HAP-1 (cell line): ENCODE data around the gene ZDHHC20.

Experiments used
- DNase-seq, 2 experiments: peaks; one replicate each; pipeline ENCODE4 v3.0.0-alpha.2; 2016 to 2020; ENCODE audit warnings: low spot score in 2 of 2
- H3K27me3 ChIP-seq: fragments of 250-450 bp; sonication (Bioruptor Pico); 2 replicates; pipeline ENCODE4 v1.5.1; 2020; ENCODE audit warnings: low read depth, mild to moderate bottlenecking, moderate library complexity
- H3K36me3 ChIP-seq: fragments of 250-450 bp; sonication (Bioruptor Pico); replicated peaks from 2 replicates; pipeline ENCODE4 v1.5.1; 2020; ENCODE audit warnings: mild to moderate bottlenecking
- H3K4me1 ChIP-seq: fragments of 250-450 bp; sonication (Bioruptor Pico); 2 replicates; pipeline ENCODE4 v1.5.1; 2020; ENCODE audit warnings: mild to moderate bottlenecking
- H3K4me3 ChIP-seq: fragments of 250-450 bp; sonication (Bioruptor Pico); 2 replicates; pipeline ENCODE4 v1.5.1; 2020; ENCODE audit warnings: mild to moderate bottlenecking, moderate library complexity
- H3K9me3 ChIP-seq: fragments of 250-450 bp; sonication (Bioruptor Pico); 2 replicates; pipeline ENCODE4 v1.5.1; 2020; ENCODE audit warnings: mild to moderate bottlenecking, moderate library complexity
- in situ Hi-C: fragments of 300-500 bp; cut with MboI; formaldehyde crosslinking; loops from 3 replicates; pipeline ENCODE4 v1.14.3; 2020; ENCODE audit warnings: low sequenced_read_pairs, inconsistent platforms, mixed read lengths

Gene ZDHHC20

DNA sequence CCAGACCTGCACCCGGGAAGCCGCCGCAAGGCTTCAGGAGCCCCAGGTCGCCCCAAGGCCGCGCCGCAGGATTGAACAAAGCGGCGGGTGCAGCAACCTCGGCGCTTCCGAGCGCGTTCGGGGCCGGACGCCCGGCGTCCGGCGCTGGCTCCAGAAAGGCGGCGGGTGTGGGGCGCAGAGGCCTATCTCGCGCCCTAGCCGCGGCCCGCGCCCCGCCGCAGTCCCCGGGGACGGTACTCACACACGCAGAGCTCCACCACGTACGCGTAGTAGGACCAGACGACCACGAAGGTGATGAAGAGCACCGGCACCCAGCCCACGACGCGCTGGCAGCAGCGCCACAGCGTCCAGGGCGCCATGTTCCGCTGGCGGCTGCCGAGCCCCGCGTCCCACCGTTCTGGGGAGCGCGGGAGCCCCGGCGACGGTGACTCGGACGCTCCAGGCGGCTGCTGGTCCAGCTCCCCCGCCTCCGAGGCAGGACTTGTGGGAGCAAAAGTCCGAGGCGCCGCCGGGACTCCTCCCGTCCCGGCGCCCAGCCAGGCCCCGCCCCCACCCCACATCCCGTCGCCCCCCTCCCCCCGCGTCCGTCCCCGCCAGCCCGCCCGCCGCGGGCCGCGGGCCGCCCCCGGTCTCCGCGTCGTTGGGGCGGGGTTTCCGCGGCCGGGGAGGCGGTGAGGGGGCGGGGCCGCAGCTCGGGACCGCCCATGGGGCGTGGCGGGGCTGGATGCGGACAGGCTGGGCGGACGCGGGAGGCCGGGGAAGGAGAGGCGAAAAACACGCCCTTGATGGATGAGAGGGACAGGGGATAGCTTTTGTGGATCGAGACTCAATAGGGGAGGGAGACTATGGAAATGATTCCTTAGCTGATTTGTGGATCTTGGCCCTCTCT is at the start of gene ZDHHC20:
Gene ZDHHC20 (minus strand): TSS at position 491 of the 889 bp plus-strand sequence. CDS start 132 bp downstream, at position 359.
- H3K4me1 ChIP-seq = peaks cover 11% of the 10 kb centered on the region

GRCh38 chr13:21504379-21504778 is 45.3 kb upstream of the ZDHHC20 start:
- Histone ChIP-seq H3K4me3 (no peak overlapping the region), H3K9me3 (no peaks in the 10 kb centered on the region), H3K36me3 (0 out of 2 replicates have a peak, but pooled peaks cover under 1% of the 10 kb centered on the region), H3K27me3 (no peaks in the 10 kb centered on the region), H3K4me1 (no peaks in the 10 kb centered on the region)
- in situ Hi-C loops = no loop called here
- DNase-seq = no peak

More for the DNA sequence above, at the start of gene ZDHHC20:
- peaks cover 2% of the 10 kb centered on the region for H3K9me3 ChIP-seq
- peak; percentile 79 to 94 for DNase-seq
- H3K36me3 ChIP-seq = no peaks in the 10 kb centered on the region
- no peaks in the 10 kb centered on the region for H3K27me3 ChIP-seq
- in situ Hi-C loops = no loop called here
- H3K4me3 ChIP-seq = peak within 1 kb of the TSS; percentile 85

DNA sequence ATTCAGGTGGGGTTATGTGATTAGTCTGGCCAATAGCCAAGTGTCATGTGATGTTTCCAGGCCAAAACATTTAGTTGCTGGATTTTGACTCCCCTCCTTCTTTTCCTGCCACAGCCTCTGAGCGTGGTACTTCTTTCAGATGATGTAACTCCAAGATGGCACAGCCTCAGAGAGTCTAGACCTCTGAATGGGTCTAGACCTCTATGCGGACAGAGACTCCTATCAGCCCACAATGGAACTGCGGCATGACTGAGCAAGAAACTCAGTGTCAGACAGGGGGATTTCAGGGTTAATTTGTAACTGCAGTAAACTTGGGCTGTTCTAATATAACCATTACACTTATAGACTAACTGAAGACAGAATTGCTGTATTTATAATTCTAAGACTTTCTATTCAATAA is 42.6 kb upstream of the ZDHHC20 start:
- DNase-seq = no peak
- no peaks in the 10 kb centered on the region for H3K9me3 ChIP-seq
- H3K4me3 ChIP-seq = no peak overlapping the region
- H3K4me1 ChIP-seq = no peaks in the 10 kb centered on the region
- no peaks in the 10 kb centered on the region for H3K27me3 ChIP-seq
- in situ Hi-C loops = no loop called here
- no peaks in the 10 kb centered on the region for H3K36me3 ChIP-seq

- no peak for DNase-seq
- Histone ChIP-seq H3K9me3 (peaks cover 5% of the 10 kb centered on the region; the same call in 1 of the 2 replicates), H3K27me3 (no peaks in the 10 kb centered on the region), H3K36me3 (no peaks in the 10 kb centered on the region), H3K4me1 (no peaks in the 10 kb centered on the region), H3K4me3 (no peak overlapping the region)
- in situ Hi-C loops = loop anchor here (25.0 kb wide), 1 partner anchor 374 kb away; no protein-coding TSS in a partner anchor
These were observed 27.2 kb upstream of the ZDHHC20 start for GRCh38 chr13:21486322-21486721.

GRCh38 chr13:21483748-21484147 is 24.6 kb upstream of the ZDHHC20 start:
- H3K27me3 ChIP-seq = no peaks in the 10 kb centered on the region
- in situ Hi-C loops = loop anchor here (5.0 to 25.0 kb wide), 2 partner anchors 371 to 541 kb away; no protein-coding TSS in a partner anchor
- H3K4me3 ChIP-seq = no peak overlapping the region
- no peak for DNase-seq
- peaks cover 5% of the 10 kb centered on the region; the same call in 1 of the 2 replicates for H3K9me3 ChIP-seq
- no peaks in the 10 kb centered on the region for H3K4me1 ChIP-seq
- no peaks in the 10 kb centered on the region for H3K36me3 ChIP-seq

DNA sequence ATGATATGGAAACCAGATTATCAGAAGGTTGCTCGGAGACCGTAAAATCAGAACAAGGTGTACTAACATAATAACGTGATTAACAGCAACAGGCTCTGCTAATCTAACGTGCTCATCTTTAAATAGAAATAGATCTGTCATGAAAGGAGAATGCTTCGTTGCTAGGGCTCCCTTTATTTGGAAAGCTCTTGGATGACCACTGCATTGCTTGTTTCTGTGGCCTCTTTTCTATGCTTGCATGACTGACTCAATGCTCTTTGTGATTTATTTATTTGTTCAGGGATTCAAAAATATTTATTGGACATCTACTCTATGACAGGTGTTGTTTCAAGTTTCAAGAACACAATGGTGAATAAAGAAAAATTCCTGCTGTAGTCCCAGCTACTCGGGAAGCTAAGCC is 22.3 kb upstream of the ZDHHC20 start:
- Histone ChIP-seq H3K4me1 (peaks cover 3% of the 10 kb centered on the region), H3K9me3 (no peaks in the 10 kb centered on the region), H3K36me3 (no peaks in the 10 kb centered on the region), H3K27me3 (no peaks in the 10 kb centered on the region), H3K4me3 (no peak overlapping the region)
- DNase-seq = no peak
- in situ Hi-C loops = loop anchor here (5.0 to 25.0 kb wide), 2 partner anchors 369 to 539 kb away; no protein-coding TSS in a partner anchor

DNA sequence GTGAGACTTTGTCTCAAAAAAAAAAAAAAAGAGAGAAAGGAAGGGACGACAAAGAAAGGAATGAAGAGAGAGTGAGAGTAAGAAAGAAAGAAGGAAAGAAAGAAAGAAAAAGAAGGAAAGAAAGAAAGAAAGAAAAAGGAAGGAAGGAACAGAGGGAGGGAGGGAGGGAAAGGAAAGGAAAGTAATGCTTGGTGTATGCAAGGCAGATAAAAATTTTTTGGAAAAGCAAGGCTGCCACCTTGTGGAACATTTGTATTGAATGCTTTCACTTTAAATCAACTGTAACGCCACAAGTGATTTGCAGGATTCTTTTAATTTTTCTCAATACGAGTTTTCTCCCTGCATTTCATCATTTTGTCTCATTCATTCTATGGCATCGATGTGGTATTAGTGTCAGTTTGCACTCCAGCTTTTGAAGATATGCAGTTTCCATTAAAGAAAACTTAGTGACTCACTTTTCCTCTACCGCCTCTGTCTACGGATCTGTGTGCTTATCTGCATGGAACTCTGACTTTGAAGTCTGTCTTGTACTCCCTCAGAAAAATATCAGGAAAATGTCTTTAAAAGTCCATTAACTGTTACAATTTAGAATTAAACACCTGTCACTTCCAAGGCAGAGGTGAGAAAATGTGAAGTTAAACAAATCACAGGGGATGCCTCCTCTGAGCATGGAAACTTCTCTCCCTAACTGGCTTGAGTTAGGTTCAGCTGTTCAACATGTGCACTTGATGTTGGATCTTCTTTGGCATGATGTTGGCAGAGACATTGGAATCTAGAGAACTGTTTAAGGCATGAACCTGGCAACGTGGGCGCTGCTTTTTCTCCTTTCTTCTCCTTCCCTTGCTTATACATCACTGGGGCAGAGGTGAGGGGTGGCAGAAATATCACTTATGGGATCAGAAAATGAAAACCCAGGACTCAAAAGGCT is 20.0 kb upstream of the ZDHHC20 start:
- peak; percentile 65 to 85 for DNase-seq
- no peaks in the 10 kb centered on the region for H3K9me3 ChIP-seq
- H3K27me3 ChIP-seq = no peaks in the 10 kb centered on the region
- in situ Hi-C loops = loop anchor here (5.0 to 25.0 kb wide), 2 partner anchors 182 to 367 kb away; no protein-coding TSS in a partner anchor
- no peaks in the 10 kb centered on the region for H3K36me3 ChIP-seq
- peaks cover 3% of the 10 kb centered on the region for H3K4me1 ChIP-seq
- H3K4me3 ChIP-seq = no peak overlapping the region

DNA sequence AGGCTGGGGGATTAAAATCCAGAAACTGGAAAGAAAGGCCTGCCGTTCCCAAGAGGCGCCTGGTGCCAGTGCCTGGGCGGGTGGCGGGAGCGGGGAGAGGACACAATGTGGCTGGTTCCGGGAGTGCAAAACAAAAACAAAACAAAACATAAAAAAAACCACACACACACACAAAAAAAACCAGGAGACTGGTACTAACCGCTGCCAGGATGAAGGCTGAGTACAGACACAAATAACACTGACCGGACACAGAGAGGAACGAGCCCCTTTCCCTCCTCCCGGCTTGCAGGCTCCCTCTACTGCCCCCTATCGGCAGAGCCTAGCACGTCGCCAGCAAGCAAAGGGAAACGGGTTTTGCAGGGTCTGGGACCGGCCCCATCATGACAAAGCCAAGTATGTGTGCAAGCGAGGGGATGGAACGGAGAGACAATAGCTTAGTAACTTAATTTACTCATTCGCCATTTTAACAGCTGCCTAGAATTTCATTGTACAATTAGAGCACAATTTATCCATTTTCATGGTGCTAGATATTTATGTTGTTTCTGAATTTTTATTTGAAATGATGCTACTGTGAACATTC is 17.9 kb upstream of the ZDHHC20 start:
- in situ Hi-C loops = loop anchor here (5.0 to 25.0 kb wide), 2 partner anchors 180 to 365 kb away; no protein-coding TSS in a partner anchor
- Histone ChIP-seq H3K4me1 (peaks cover 3% of the 10 kb centered on the region), H3K4me3 (peak overlapping the region; percentile 30), H3K36me3 (no peaks in the 10 kb centered on the region), H3K9me3 (no peaks in the 10 kb centered on the region), H3K27me3 (no peaks in the 10 kb centered on the region)
- DNase-seq = peak; percentile 74 to 93

- no peak for DNase-seq
- Histone ChIP-seq H3K27me3 (no peaks in the 10 kb centered on the region), H3K36me3 (no peaks in the 10 kb centered on the region), H3K4me3 (no peak overlapping the region), H3K4me1 (peaks cover 3% of the 10 kb centered on the region), H3K9me3 (peaks cover 6% of the 10 kb centered on the region; the same call in 1 of the 2 replicates)
- in situ Hi-C loops = loop anchor here (5.0 to 25.0 kb wide), 2 partner anchors 178 to 363 kb away; no protein-coding TSS in a partner anchor
These were observed 16.0 kb upstream of the ZDHHC20 start for GRCh38 chr13:21475115-21475514.

DNA sequence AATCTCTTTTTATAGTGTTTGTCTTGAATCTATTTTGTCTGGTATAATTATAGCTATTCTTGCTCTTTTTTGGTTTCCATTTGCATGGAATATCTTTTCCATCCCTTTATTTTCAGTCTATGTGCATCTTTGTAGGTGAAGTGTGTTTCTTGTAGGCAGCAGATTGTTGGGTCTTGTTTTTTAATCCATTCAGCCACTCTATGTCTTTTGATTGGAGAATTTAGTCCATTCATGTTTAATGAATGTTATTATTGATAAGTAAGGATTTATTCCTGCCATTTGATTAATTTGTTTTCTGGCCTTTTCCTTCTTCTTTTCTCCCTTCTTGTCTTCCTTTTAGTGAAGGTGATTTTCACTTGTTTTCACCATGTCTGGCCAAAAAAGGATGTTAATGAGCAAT is 11.7 kb upstream of the ZDHHC20 start:
- DNase-seq = no peak
- H3K4me1 ChIP-seq = no peaks in the 10 kb centered on the region
- peaks cover 6% of the 10 kb centered on the region; the same call in 1 of the 2 replicates for H3K9me3 ChIP-seq
- no peaks in the 10 kb centered on the region for H3K27me3 ChIP-seq
- no peaks in the 10 kb centered on the region for H3K36me3 ChIP-seq
- in situ Hi-C loops = no loop called here
- H3K4me3 ChIP-seq = no peak overlapping the region

GRCh38 chr13:21466527-21466926 is 7.4 kb upstream of the ZDHHC20 start:
- no peak for DNase-seq
- in situ Hi-C loops = no loop called here

DNA sequence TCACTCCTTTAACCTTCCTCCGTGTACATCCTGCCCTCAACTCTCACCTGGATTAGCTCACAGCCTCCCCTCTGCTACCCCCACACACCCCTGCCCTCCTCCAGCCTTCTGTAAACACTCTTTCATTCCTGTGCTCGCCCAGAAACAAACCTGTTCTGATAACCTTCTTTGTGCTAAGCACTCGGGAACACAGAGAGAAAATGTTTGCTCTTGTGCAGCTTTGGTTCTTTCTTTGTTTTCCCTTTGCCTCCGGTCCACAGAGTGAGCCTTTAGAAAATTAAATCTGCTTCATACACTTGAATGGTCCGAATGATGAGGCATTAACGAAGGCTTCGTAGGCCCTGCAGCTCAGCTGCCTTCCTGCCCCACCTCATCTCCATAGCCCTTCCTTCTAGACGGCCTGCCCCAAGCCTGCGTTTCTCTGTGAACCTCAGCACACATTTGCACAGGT is 6.6 kb upstream of the ZDHHC20 start:
- no peak for DNase-seq
- in situ Hi-C loops = no loop called here

More at GRCh38 chr13:21466527-21466926, 7.4 kb upstream of the ZDHHC20 start:
- Histone ChIP-seq H3K36me3 (no peaks in the 10 kb centered on the region), H3K4me1 (no peaks in the 10 kb centered on the region), H3K9me3 (peaks cover 6% of the 10 kb centered on the region; the same call in 1 of the 2 replicates), H3K27me3 (no peaks in the 10 kb centered on the region), H3K4me3 (no peak overlapping the region)

DNA sequence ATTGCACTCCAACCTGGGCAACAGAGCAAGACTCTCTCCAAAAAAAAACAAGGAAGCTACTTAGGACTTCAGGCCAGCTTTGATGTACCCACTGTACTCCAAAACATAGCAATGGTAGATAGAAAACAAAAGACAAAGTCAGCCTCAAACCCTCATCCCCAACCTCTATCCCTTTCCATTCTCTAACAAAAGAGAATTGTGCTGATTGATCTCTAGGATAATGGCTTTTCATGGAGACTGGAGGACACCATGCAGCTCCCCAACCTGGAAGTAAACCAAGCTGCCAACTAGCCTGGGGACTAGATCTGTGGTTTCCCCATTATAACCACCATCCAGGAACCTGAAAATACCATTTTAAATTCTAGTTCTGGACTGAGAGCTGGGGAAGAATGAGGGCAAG is 4.3 kb upstream of the ZDHHC20 start:
- Histone ChIP-seq H3K9me3 (no peaks in the 10 kb centered on the region), H3K27me3 (no peaks in the 10 kb centered on the region)
- in situ Hi-C loops = no loop called here

More for the DNA sequence above, 6.6 kb upstream of the ZDHHC20 start:
- no peaks in the 10 kb centered on the region for H3K36me3 ChIP-seq
- no peaks in the 10 kb centered on the region for H3K4me1 ChIP-seq
- peaks cover 4% of the 10 kb centered on the region; the same call in 1 of the 2 replicates for H3K9me3 ChIP-seq
- no peaks in the 10 kb centered on the region for H3K27me3 ChIP-seq
- H3K4me3 ChIP-seq = no peak overlapping the region

More for the DNA sequence above, 4.3 kb upstream of the ZDHHC20 start:
- DNase-seq = no peak
- Histone ChIP-seq H3K36me3 (no peaks in the 10 kb centered on the region), H3K4me3 (no peak overlapping the region), H3K4me1 (peaks cover 4% of the 10 kb centered on the region; the same call in 1 of the 2 replicates)
